ENCODE results near the gene LRRFIP1.

LRRFIP1 gene

DNA sequence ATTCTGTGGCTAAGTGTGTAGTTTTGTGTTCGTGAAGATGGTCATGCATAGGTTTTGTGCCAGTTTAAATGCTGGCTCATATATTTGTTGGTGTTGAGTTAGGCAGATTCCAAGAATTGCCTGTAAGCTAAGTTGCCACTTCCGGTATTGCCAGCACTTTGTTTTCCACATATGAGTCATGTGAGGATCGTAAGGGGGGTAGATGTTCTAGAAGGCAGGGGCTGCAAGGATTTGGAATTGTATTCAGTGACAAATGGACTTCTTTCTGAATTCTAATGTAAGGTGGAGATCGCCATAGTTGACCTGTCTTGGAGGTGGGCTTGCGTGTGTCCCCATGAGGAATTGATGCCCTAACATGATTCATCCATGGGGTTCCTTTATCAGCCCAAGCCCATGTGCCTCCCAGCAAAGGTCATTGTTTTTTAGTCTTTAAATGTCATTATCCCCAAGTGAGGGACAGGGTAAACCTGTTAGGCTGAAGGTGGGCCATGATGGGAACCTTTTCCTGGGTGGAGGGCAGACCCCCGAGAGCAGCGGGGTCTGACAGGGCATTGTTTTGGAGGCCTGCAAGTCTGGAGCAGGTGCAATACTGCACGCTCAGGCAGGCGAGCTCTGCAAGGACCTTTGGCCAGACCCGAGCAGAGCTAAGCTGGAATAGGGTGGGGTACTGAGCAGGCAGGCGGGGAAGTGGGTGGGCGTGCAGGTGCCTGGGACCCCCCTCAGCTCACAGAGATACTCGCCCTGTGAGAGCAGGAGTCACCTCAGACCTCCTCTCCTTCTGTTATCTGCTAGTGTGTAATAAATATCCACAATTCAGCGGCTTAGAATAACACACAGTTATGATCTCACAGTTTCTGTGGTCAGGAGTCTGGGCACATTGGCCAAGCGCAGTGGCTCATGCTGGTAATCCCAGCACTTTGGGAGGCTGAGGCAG, 77.4 kb downstream of the LRRFIP1 start:
- no peak overlapping the region for H3K4me3 ChIP-seq (ENCODE audit: low read length in 2 of 2)
- H3K4me2 ChIP-seq (ENCODE audit: insufficient read depth, low read length, poor library complexity, severe bottlenecking) = no peak overlapping the region
- no peak overlapping the region for H2BK5ac ChIP-seq (ENCODE audit: low read length)
- H3K14ac ChIP-seq (ENCODE audit: low read length) = no peak overlapping the region
- no peak overlapping the region for H2AFZ ChIP-seq (ENCODE audit: low read length)
- no peak overlapping the region for H2AK5ac ChIP-seq (ENCODE audit: low read depth, low read length)
- H3K18ac ChIP-seq (ENCODE audit: low read length) = no peak overlapping the region
- H2BK12ac ChIP-seq (ENCODE audit: low read length) = no peak overlapping the region
- no CpG with 5 or more reads among the region's 15 CpGs for WGBS, 2 donors (ENCODE audit: extremely low coverage in 2 of 2, insufficient read length in 2 of 2, insufficient replicate concordance in 1 of 2)
- H2BK15ac ChIP-seq (ENCODE audit: low read length) = no peak overlapping the region
- H2BK120ac ChIP-seq (ENCODE audit: low read depth, low read length) = no peak overlapping the region
- no peak overlapping the region for H3K4ac ChIP-seq (ENCODE audit: low read length)
- H3K23ac ChIP-seq (ENCODE audit: low read depth, low read length, poor library complexity) = no peak overlapping the region
- H3K4me1 ChIP-seq (ENCODE audit: control insufficient read depth in 2 of 2, insufficient read depth in 1 of 2, low read depth in 1 of 2, low read length in 2 of 2) = peaks cover 13 to 35% of the 10 kb centered on the region in 2 donors
- H3K27me3 ChIP-seq (ENCODE audit: control insufficient read depth in 3 of 3, insufficient read depth in 3 of 3, low read depth in 1 of 3, low read length in 3 of 3) = no peaks in the 10 kb centered on the region
- H4K91ac ChIP-seq (ENCODE audit: low read depth, low read length, poor library complexity) = no peak overlapping the region
- H4K8ac ChIP-seq (ENCODE audit: low read depth, low read length) = no peak overlapping the region
- H3K9me3 ChIP-seq (replicated peaks in 1 of 2; ENCODE audit: control insufficient read depth in 2 of 2, insufficient read depth in 1 of 2, low read depth in 1 of 2, low read length in 2 of 2) = no peaks in the 10 kb centered on the region
- peaks cover 3% of the 10 kb centered on the region for H3K79me1 ChIP-seq (ENCODE audit: low read depth, low read length)
- no peak overlapping the region for H3K9ac ChIP-seq (ENCODE audit: low read depth, low read length, poor library complexity)
- DNase-seq (ENCODE audit: low spot score) = no peak
- peaks cover 0 to 13% of the 10 kb centered on the region in 2 donors for H3K36me3 ChIP-seq (replicated peaks in 1 of 2; ENCODE audit: control insufficient read depth in 2 of 2, insufficient read depth in 2 of 2, low read length in 2 of 2)
- H3K27ac ChIP-seq (replicated peaks; ENCODE audit: low read length) = no peak overlapping the region

DNA sequence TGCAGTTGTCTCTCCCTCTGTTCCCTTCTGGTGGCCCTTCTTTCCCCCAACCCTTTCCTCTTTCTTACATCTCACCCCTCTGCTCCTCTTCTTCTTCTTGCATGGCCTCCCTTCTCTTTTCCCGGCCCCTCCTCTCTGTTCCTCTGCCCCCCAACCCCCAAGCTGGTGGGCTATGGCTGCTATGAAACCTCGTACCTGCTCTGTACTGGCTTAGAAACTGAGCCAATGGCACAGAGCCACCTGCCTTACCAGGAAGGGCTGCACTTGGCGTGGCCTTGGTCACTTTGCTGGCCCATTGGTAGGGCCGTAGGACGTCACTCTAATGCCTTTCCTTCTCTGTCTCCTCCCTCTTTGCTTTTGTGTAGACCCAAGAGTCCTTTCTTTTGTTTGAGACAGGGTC, 78.9 kb downstream of the LRRFIP1 start:
- Histone ChIP-seq H3K23ac (ENCODE audit: low read depth, low read length, poor library complexity) (no peak overlapping the region), H2BK120ac (ENCODE audit: low read depth, low read length) (no peak overlapping the region), H3K4me1 (ENCODE audit: control insufficient read depth in 2 of 2, insufficient read depth in 1 of 2, low read depth in 1 of 2, low read length in 2 of 2) (peaks cover 10 to 20% of the 10 kb centered on the region in 2 donors), H3K4me2 (ENCODE audit: insufficient read depth, low read length, poor library complexity, severe bottlenecking) (no peak overlapping the region), H2BK5ac (ENCODE audit: low read length) (no peak overlapping the region), H3K9me3 (replicated peaks in 1 of 2; ENCODE audit: control insufficient read depth in 2 of 2, insufficient read depth in 1 of 2, low read depth in 1 of 2, low read length in 2 of 2) (no peaks in the 10 kb centered on the region), H4K91ac (ENCODE audit: low read depth, low read length, poor library complexity) (no peak overlapping the region), H3K79me1 (ENCODE audit: low read depth, low read length) (peaks cover 2% of the 10 kb centered on the region), H2AFZ (ENCODE audit: low read length) (no peak overlapping the region), H3K9ac (ENCODE audit: low read depth, low read length, poor library complexity) (no peak overlapping the region), H3K18ac (ENCODE audit: low read length) (no peak overlapping the region), H3K27me3 (ENCODE audit: control insufficient read depth in 3 of 3, insufficient read depth in 3 of 3, low read depth in 1 of 3, low read length in 3 of 3) (no peaks in the 10 kb centered on the region), H3K14ac (ENCODE audit: low read length) (no peak overlapping the region), H2BK12ac (ENCODE audit: low read length) (no peak overlapping the region), H2AK5ac (ENCODE audit: low read depth, low read length) (no peak overlapping the region), H4K8ac (ENCODE audit: low read depth, low read length) (no peak overlapping the region), H3K4ac (ENCODE audit: low read length) (no peak overlapping the region), H3K4me3 (ENCODE audit: low read length in 2 of 2) (no peak overlapping the region), H3K36me3 (replicated peaks in 1 of 2; ENCODE audit: control insufficient read depth in 2 of 2, insufficient read depth in 2 of 2, low read length in 2 of 2) (peaks cover 0 to 18% of the 10 kb centered on the region in 2 donors), H2BK15ac (ENCODE audit: low read length) (no peak overlapping the region), H3K27ac (replicated peaks; ENCODE audit: low read length) (no peak overlapping the region)
- DNase-seq (ENCODE audit: low spot score) = no peak
- no CpG with 5 or more reads among the region's 5 CpGs for WGBS, 2 donors (ENCODE audit: extremely low coverage in 2 of 2, insufficient read length in 2 of 2, insufficient replicate concordance in 1 of 2)

DNA sequence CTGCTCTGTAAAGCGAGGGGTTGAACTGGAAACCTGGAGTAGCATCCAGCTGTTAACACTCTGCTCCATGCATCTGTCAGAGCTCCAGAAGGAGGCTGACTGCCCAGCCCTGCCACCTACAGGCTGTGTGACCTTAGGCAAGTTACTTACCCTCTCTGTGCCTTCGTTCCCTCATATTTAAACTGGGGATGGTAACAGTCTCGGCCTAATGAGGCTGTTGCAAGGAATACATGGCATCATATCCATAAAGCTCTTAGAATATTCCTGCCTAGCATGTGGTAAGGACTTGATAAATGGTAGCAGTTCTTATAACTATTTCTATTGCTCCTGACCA, 80.6 kb downstream of the LRRFIP1 start:
- Histone ChIP-seq H4K91ac (ENCODE audit: low read depth, low read length, poor library complexity) (no peak overlapping the region), H3K4ac (ENCODE audit: low read length) (no peak overlapping the region), H2BK15ac (ENCODE audit: low read length) (no peak overlapping the region), H4K8ac (ENCODE audit: low read depth, low read length) (no peak overlapping the region), H3K27ac (replicated peaks; ENCODE audit: low read length) (no peak overlapping the region), H3K4me1 (ENCODE audit: control insufficient read depth in 2 of 2, insufficient read depth in 1 of 2, low read depth in 1 of 2, low read length in 2 of 2) (peaks cover 4 to 7% of the 10 kb centered on the region in 2 donors), H3K23ac (ENCODE audit: low read depth, low read length, poor library complexity) (no peak overlapping the region), H3K14ac (ENCODE audit: low read length) (no peak overlapping the region), H2AK5ac (ENCODE audit: low read depth, low read length) (no peak overlapping the region), H3K4me3 (ENCODE audit: low read length in 2 of 2) (no peak overlapping the region), H3K79me1 (ENCODE audit: low read depth, low read length) (peaks cover 2% of the 10 kb centered on the region), H2BK120ac (ENCODE audit: low read depth, low read length) (no peak overlapping the region), H3K9ac (ENCODE audit: low read depth, low read length, poor library complexity) (no peak overlapping the region), H3K18ac (ENCODE audit: low read length) (no peak overlapping the region), H3K36me3 (replicated peaks in 1 of 2; ENCODE audit: control insufficient read depth in 2 of 2, insufficient read depth in 2 of 2, low read length in 2 of 2) (peaks cover 0 to 27% of the 10 kb centered on the region in 2 donors), H2BK12ac (ENCODE audit: low read length) (no peak overlapping the region), H3K27me3 (ENCODE audit: control insufficient read depth in 3 of 3, insufficient read depth in 3 of 3, low read depth in 1 of 3, low read length in 3 of 3) (no peaks in the 10 kb centered on the region), H2AFZ (ENCODE audit: low read length) (no peak overlapping the region), H2BK5ac (ENCODE audit: low read length) (no peak overlapping the region), H3K9me3 (replicated peaks in 1 of 2; ENCODE audit: control insufficient read depth in 2 of 2, insufficient read depth in 1 of 2, low read depth in 1 of 2, low read length in 2 of 2) (no peaks in the 10 kb centered on the region), H3K4me2 (ENCODE audit: insufficient read depth, low read length, poor library complexity, severe bottlenecking) (no peak overlapping the region)
- WGBS, 2 donors (ENCODE audit: extremely low coverage in 2 of 2, insufficient read length in 2 of 2, insufficient replicate concordance in 1 of 2) = no CpG with 5 or more reads among the region's 3 CpGs
- DNase-seq (ENCODE audit: low spot score) = no peak

DNA sequence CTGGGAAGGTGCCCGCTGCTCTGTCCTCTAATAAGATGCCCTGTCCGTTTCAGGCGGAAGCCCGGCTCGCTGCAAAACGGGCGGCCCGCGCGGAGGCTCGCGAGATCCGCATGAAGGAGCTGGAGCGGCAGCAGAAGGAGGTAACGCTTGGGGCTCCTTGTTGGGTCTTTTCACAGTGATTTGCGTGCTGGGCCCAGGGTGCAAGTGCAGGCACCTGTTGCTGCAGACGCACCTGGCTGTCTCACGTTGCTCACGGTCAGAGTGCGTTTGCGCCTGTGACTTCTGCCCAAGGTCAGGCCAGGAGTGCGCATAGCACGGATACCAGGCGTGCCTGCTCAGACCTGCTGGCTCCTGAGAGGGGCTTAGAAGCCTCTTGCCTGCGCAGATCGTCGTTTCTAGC, 81.1 kb downstream of the LRRFIP1 start:
- Histone ChIP-seq H4K91ac (ENCODE audit: low read depth, low read length, poor library complexity) (no peak overlapping the region), H3K18ac (ENCODE audit: low read length) (no peak overlapping the region), H3K27ac (replicated peaks; ENCODE audit: low read length) (no peak overlapping the region), H3K36me3 (replicated peaks in 1 of 2; ENCODE audit: control insufficient read depth in 2 of 2, insufficient read depth in 2 of 2, low read length in 2 of 2) (peaks cover 0 to 27% of the 10 kb centered on the region in 2 donors), H3K27me3 (ENCODE audit: control insufficient read depth in 3 of 3, insufficient read depth in 3 of 3, low read depth in 1 of 3, low read length in 3 of 3) (no peaks in the 10 kb centered on the region), H2BK5ac (ENCODE audit: low read length) (no peak overlapping the region), H2BK12ac (ENCODE audit: low read length) (no peak overlapping the region), H3K4me2 (ENCODE audit: insufficient read depth, low read length, poor library complexity, severe bottlenecking) (no peak overlapping the region), H3K4me3 (ENCODE audit: low read length in 2 of 2) (no peak overlapping the region), H3K9ac (ENCODE audit: low read depth, low read length, poor library complexity) (no peak overlapping the region), H2AK5ac (ENCODE audit: low read depth, low read length) (no peak overlapping the region), H3K23ac (ENCODE audit: low read depth, low read length, poor library complexity) (no peak overlapping the region), H3K14ac (ENCODE audit: low read length) (no peak overlapping the region), H3K4ac (ENCODE audit: low read length) (no peak overlapping the region), H2BK15ac (ENCODE audit: low read length) (no peak overlapping the region), H3K79me1 (ENCODE audit: low read depth, low read length) (peaks cover 2% of the 10 kb centered on the region), H4K8ac (ENCODE audit: low read depth, low read length) (no peak overlapping the region), H2BK120ac (ENCODE audit: low read depth, low read length) (no peak overlapping the region), H3K4me1 (ENCODE audit: control insufficient read depth in 2 of 2, insufficient read depth in 1 of 2, low read depth in 1 of 2, low read length in 2 of 2) (peaks cover 2 to 4% of the 10 kb centered on the region in 2 donors), H2AFZ (ENCODE audit: low read length) (no peak overlapping the region), H3K9me3 (replicated peaks in 1 of 2; ENCODE audit: control insufficient read depth in 2 of 2, insufficient read depth in 1 of 2, low read depth in 1 of 2, low read length in 2 of 2) (no peaks in the 10 kb centered on the region)
- WGBS, 2 donors (ENCODE audit: extremely low coverage in 2 of 2, insufficient read length in 2 of 2, insufficient replicate concordance in 1 of 2) = no CpG with 5 or more reads among the region's 27 CpGs
- no peak for DNase-seq (ENCODE audit: low spot score)
